ENCODE measurements around the gene GTF3C1. TPM values are rescaled to one million over a fixed set of nuclear protein-coding genes. Genes with fewer than 3 reads are reported as not detected.

The GTF3C1 gene
- total RNA-seq, 6 donors from 2014 or later = 58.3 to 138 (median 73.3) TPM

- ATAC-seq (ENCODE audit: low FRiP score in 2 of 2) (no peak), DNase-seq (no peak)
- Histone ChIP-seq H3K4me3 (no peak overlapping the region), H3K36me3 (peaks cover 31 to 69% (median 52%) of the 10 kb centered on the region in 4 donors), H3K27ac (no peak overlapping the region), H3K4me1 (no peaks in the 10 kb centered on the region), H3K9me3 (no peaks in the 10 kb centered on the region), H3K27me3 (no peaks in the 10 kb centered on the region)
- WGBS, 2 donors = 85 to 94% methylated on average over 22 of the region's 22 CpGs
- TF ChIP-seq POLR2A (IDR thresholded peaks at IDR 0.05) (no peak), EP300 (IDR thresholded peaks at IDR 0.05) (no peak), CTCF (IDR thresholded peaks at IDR 0.05) (no peak), POLR2AphosphoS5 (IDR thresholded peaks at IDR 0.05) (no peak)
These were observed 37.9 kb downstream of the GTF3C1 start for GRCh38 chr16:27511657-27512448.

- DNase-seq (no peak), ATAC-seq (ENCODE audit: low FRiP score in 2 of 2) (no peak)
- no peaks in the 10 kb centered on the region for H3K4me1 ChIP-seq
- no peak overlapping the region for H3K27ac ChIP-seq
- no peak for TF ChIP-seq POLR2A (IDR thresholded peaks at IDR 0.05)
- no peaks in the 10 kb centered on the region for H3K9me3 ChIP-seq
- H3K27me3 ChIP-seq = no peaks in the 10 kb centered on the region
- H3K4me3 ChIP-seq = no peak overlapping the region
- peaks cover 44 to 89% (median 78%) of the 10 kb centered on the region in 4 donors for H3K36me3 ChIP-seq
- WGBS, 2 donors = 93% methylated on average over 9 of the region's 9 CpGs
These were observed 41.2 kb downstream of the GTF3C1 start for GRCh38 chr16:27508476-27508875.

GRCh38 chr16:27506771-27507170, 42.9 kb downstream of the GTF3C1 start:
- DNase-seq (no peak), ATAC-seq (ENCODE audit: low FRiP score in 2 of 2) (no peak)
- Histone ChIP-seq H3K9me3 (no peaks in the 10 kb centered on the region), H3K4me1 (no peaks in the 10 kb centered on the region), H3K4me3 (no peak overlapping the region), H3K36me3 (peaks cover 60 to 98% (median 95%) of the 10 kb centered on the region in 4 donors), H3K27ac (no peak overlapping the region), H3K27me3 (no peaks in the 10 kb centered on the region)
- TF ChIP-seq EP300 (IDR thresholded peaks at IDR 0.05) (no peak), POLR2AphosphoS5 (IDR thresholded peaks at IDR 0.05) (no peak), POLR2A (IDR thresholded peaks at IDR 0.05) (no peak), CTCF (IDR thresholded peaks at IDR 0.05) (no peak)
- 94 to 97% methylated on average over 10 to 17 of the region's 17 CpGs for WGBS, 2 donors

GRCh38 chr16:27505297-27506236, 44.1 kb downstream of the GTF3C1 start:
- no peaks in the 10 kb centered on the region for H3K27me3 ChIP-seq
- H3K27ac ChIP-seq = no peak overlapping the region
- H3K4me3 ChIP-seq = no peak overlapping the region
- ATAC-seq (ENCODE audit: low FRiP score in 2 of 2) (no peak), DNase-seq (no peak)
- TF ChIP-seq POLR2AphosphoS5 (IDR thresholded peaks at IDR 0.05) (no peak), EP300 (IDR thresholded peaks at IDR 0.05) (no peak), CTCF (IDR thresholded peaks at IDR 0.05) (no peak), POLR2A (IDR thresholded peaks at IDR 0.05) (no peak)
- H3K4me1 ChIP-seq = no peaks in the 10 kb centered on the region
- WGBS, 2 donors = 93 to 96% methylated on average over 8 to 13 of the region's 13 CpGs
- peaks cover 58 to 99% (median 96%) of the 10 kb centered on the region in 4 donors for H3K36me3 ChIP-seq
- no peaks in the 10 kb centered on the region for H3K9me3 ChIP-seq

- no peaks in the 10 kb centered on the region for H3K4me1 ChIP-seq
- no peak for ATAC-seq (ENCODE audit: low FRiP score in 2 of 2)
- no peak overlapping the region for H3K27ac ChIP-seq
- H3K36me3 ChIP-seq = peaks cover 58 to 100% (median 97%) of the 10 kb centered on the region in 4 donors
- no peak overlapping the region for H3K4me3 ChIP-seq
- H3K9me3 ChIP-seq = no peaks in the 10 kb centered on the region
- H3K27me3 ChIP-seq = no peaks in the 10 kb centered on the region
- TF ChIP-seq CTCF (IDR thresholded peaks at IDR 0.05) (no peak), POLR2AphosphoS5 (IDR thresholded peaks at IDR 0.05) (no peak), POLR2A (IDR thresholded peaks at IDR 0.05) (no peak), EP300 (IDR thresholded peaks at IDR 0.05) (no peak)
- DNase-seq = no peak
- WGBS, 2 donors = 78 to 95% methylated on average over 5 of the region's 5 CpGs
These were observed 46.1 kb downstream of the GTF3C1 start for GRCh38 chr16:27503662-27504061.
